ENCODE results near the gene ABHD5.

ABHD5 gene

GRCh38 chr3:43729707-43730414, 39.1 kb downstream of the ABHD5 start:
- TF ChIP-seq USF1 (IDR thresholded peaks at IDR 0.05) (no peak), CEBPB (IDR thresholded peaks at IDR 0.05) (peak; percentile 15; the same call in 1 of the 2 replicates), EP300 (IDR thresholded peaks at IDR 0.05; ENCODE audit: borderline replicate concordance) (peak; percentile 78; the same call in 1 of the 2 replicates), EGR1 (IDR thresholded peaks at IDR 0.05) (no peak), RAD21 (IDR thresholded peaks at IDR 0.05; ENCODE audit: low read depth) (no peak), MAX (IDR thresholded peaks at IDR 0.05) (peak; percentile 49; the same call in 1 of the 2 replicates), CREB1 (IDR thresholded peaks at IDR 0.05; ENCODE audit: low read depth) (no peak), ZBTB7A (IDR thresholded peaks at IDR 0.05; ENCODE audit: low read depth) (no peak), TCF12 (IDR thresholded peaks at IDR 0.05; ENCODE audit: low read depth) (peak; percentile 82), FOXM1 (IDR thresholded peaks at IDR 0.05; ENCODE audit: borderline replicate concordance, low read depth) (peak; percentile 66), NFIC (IDR thresholded peaks at IDR 0.05) (peak; percentile 96), YY1 (IDR thresholded peaks at IDR 0.05; ENCODE audit: low read depth) (no peak), TAF1 (IDR thresholded peaks at IDR 0.05; ENCODE audit: low read depth) (no peak), REST (IDR thresholded peaks at IDR 0.05; ENCODE audit: low read depth) (no peak), TEAD4 (IDR thresholded peaks at IDR 0.05) (peak; percentile 56; the same call in 1 of the 2 replicates)

GRCh38 chr3:43732747-43733425, 42.1 kb downstream of the ABHD5 start:
- TF ChIP-seq TCF12 (IDR thresholded peaks at IDR 0.05; ENCODE audit: low read depth) (no peak), CEBPB (IDR thresholded peaks at IDR 0.05) (no peak), CREB1 (IDR thresholded peaks at IDR 0.05; ENCODE audit: low read depth) (no peak), FOXM1 (IDR thresholded peaks at IDR 0.05; ENCODE audit: borderline replicate concordance, low read depth) (no peak), REST (IDR thresholded peaks at IDR 0.05; ENCODE audit: low read depth) (peak; percentile 68), TAF1 (IDR thresholded peaks at IDR 0.05; ENCODE audit: low read depth) (no peak)

GRCh38 chr3:43733459-43734384, 43.0 kb downstream of the ABHD5 start:
- TF ChIP-seq TEAD4 (IDR thresholded peaks at IDR 0.05) (no peak), EP300 (IDR thresholded peaks at IDR 0.05; ENCODE audit: borderline replicate concordance) (peak; percentile 50; the same call in 1 of the 2 replicates), CEBPB (IDR thresholded peaks at IDR 0.05) (peak; percentile 75), NFIC (IDR thresholded peaks at IDR 0.05) (peak; percentile 52), FOXM1 (IDR thresholded peaks at IDR 0.05; ENCODE audit: borderline replicate concordance, low read depth) (peak; percentile 16; the same call in 1 of the 2 replicates), CREB1 (IDR thresholded peaks at IDR 0.05; ENCODE audit: low read depth) (no peak), REST (IDR thresholded peaks at IDR 0.05; ENCODE audit: low read depth) (no peak)

- TF ChIP-seq ZBTB7A (IDR thresholded peaks at IDR 0.05; ENCODE audit: low read depth) (no peak), TCF12 (IDR thresholded peaks at IDR 0.05; ENCODE audit: low read depth) (no peak), RAD21 (IDR thresholded peaks at IDR 0.05; ENCODE audit: low read depth) (no peak), EP300 (IDR thresholded peaks at IDR 0.05; ENCODE audit: borderline replicate concordance) (no peak), NFIC (IDR thresholded peaks at IDR 0.05) (no peak), CEBPB (IDR thresholded peaks at IDR 0.05) (no peak), USF1 (IDR thresholded peaks at IDR 0.05) (no peak), REST (IDR thresholded peaks at IDR 0.05; ENCODE audit: low read depth) (no peak), TEAD4 (IDR thresholded peaks at IDR 0.05) (no peak), EGR1 (IDR thresholded peaks at IDR 0.05) (no peak), FOXM1 (IDR thresholded peaks at IDR 0.05; ENCODE audit: borderline replicate concordance, low read depth) (no peak), MAX (IDR thresholded peaks at IDR 0.05) (no peak), CREB1 (IDR thresholded peaks at IDR 0.05; ENCODE audit: low read depth) (no peak), YY1 (IDR thresholded peaks at IDR 0.05; ENCODE audit: low read depth) (no peak)
Measured at GRCh38 chr3:43734685-43735084, 43.9 kb downstream of the ABHD5 start.
